Neural progenitor cell (in vitro differentiated cells): Measurements from ENCODE around the gene PSMB7. TPM values are rescaled to one million over a fixed set of nuclear protein-coding genes. Genes with fewer than 3 reads are reported as not detected.

ENCODE experiments used
- DNase-seq: peaks from one replicate; pipeline ENCODE4 v3.0.0-alpha.2; 2016; ENCODE audit warnings: low spot score
- H2AFZ ChIP-seq: fragments of 200-600 bp; sonication (generic); replicated peaks from 2 replicates; pipeline ENCODE4 v1.6.1; 2016; ENCODE audit warnings: antibody characterized with exemption
- H3F3A ChIP-seq: fragments of 200-600 bp; sonication (generic); 2 replicates; pipeline ENCODE4 v1.6.1; 2016; ENCODE audit warnings: antibody characterized with exemption, low read depth
- H3K27ac ChIP-seq: fragments of 200-600 bp; sonication (generic); 2 replicates; pipeline ENCODE4 v1.5.1; 2016; ENCODE audit warnings: mild to moderate bottlenecking
- H3K27me3 ChIP-seq: fragments of 200-600 bp; sonication (generic); 2 replicates; pipeline ENCODE4 v1.6.1; 2016; ENCODE audit warnings: mild to moderate bottlenecking, moderate library complexity
- H3K36me3 ChIP-seq: fragments of 200-600 bp; sonication (generic); 2 replicates; pipeline ENCODE4 v1.5.1; 2016
- H3K4me1 ChIP-seq: fragments of 200-600 bp; sonication (generic); 2 replicates; pipeline ENCODE4 v1.6.1; 2016; ENCODE audit warnings: mixed run types
- H3K4me2 ChIP-seq: fragments of 200-600 bp; sonication (generic); 2 replicates; pipeline ENCODE4 v1.6.1; 2016
- H3K4me3 ChIP-seq: fragments of 200-600 bp; sonication (generic); 2 replicates; pipeline ENCODE4 v1.5.1; 2016
- H3K79me2 ChIP-seq: fragments of 200-600 bp; sonication (generic); 2 replicates; pipeline ENCODE4 v1.6.1; 2016; ENCODE audit warnings: low read depth
- H3K9ac ChIP-seq: fragments of 200-600 bp; sonication (generic); 2 replicates; pipeline ENCODE4 v1.6.1; 2016
- H3K9me3 ChIP-seq: fragments of 200-600 bp; sonication (generic); 2 replicates; pipeline ENCODE4 v1.5.1; 2016; ENCODE audit warnings: low read depth
- H4K20me1 ChIP-seq: fragments of 200-600 bp; sonication (generic); 2 replicates; pipeline ENCODE4 v1.6.1; 2016; ENCODE audit warnings: low read depth
- H3K27ac Mint-ChIP-seq: 3 replicates; pipeline ENCODE4 v1.8.0; 2021; ENCODE audit warnings: mixed read lengths
- H3K27me3 Mint-ChIP-seq: 2 replicates; pipeline ENCODE4 v1.8.0; 2022; ENCODE audit warnings: low read depth, mild to moderate bottlenecking, inconsistent platforms, moderate library complexity, mixed read lengths; ENCODE audit not compliant: insufficient read depth
- H3K36me3 Mint-ChIP-seq: 3 replicates; pipeline ENCODE4 v1.8.0; 2021; ENCODE audit warnings: mixed read lengths
- H3K4me1 Mint-ChIP-seq: 3 replicates; pipeline ENCODE4 v1.8.0; 2021; ENCODE audit warnings: mixed read lengths
- H3K4me3 Mint-ChIP-seq: 3 replicates; pipeline ENCODE4 v1.8.0; 2021; ENCODE audit warnings: mild to moderate bottlenecking, moderate library complexity, mixed read lengths
- H3K9me3 Mint-ChIP-seq: 3 replicates; pipeline ENCODE4 v1.8.0; 2020; ENCODE audit warnings: mixed read lengths
- EZH2 ChIP-seq: fragments of 200-600 bp; sonication (generic); IDR thresholded peaks from 2 replicates; pipeline ENCODE4 v1.6.1; 2017; ENCODE audit warnings: antibody characterized with exemption, mild to moderate bottlenecking, moderate library complexity
- EZH2phosphoT487 ChIP-seq: fragments of 200-600 bp; sonication (generic); IDR thresholded peaks from 2 replicates; pipeline ENCODE4 v1.6.1; 2017; ENCODE audit warnings: antibody characterized with exemption
- total RNA-seq: library from RNA; depleted of rRNA; stranded (reverse); fragments of >200 nt; gene quantifications from 2 replicates; pipeline ENCODE4 v1.2.3, GENCODE V29; 2015; ENCODE audit warnings: low replicate concordance
- TF ChIP-seq, protein P1 (sequence below): fragments of 200-600 bp; sonication (generic); IDR thresholded peaks from 2 replicates; pipeline ENCODE4 v1.5.1; 2017; ENCODE audit warnings: antibody characterized with exemption, mild to moderate bottlenecking

PSMB7 gene
- total RNA-seq, 1 donor from 2014 or later = 249 TPM

DNA sequence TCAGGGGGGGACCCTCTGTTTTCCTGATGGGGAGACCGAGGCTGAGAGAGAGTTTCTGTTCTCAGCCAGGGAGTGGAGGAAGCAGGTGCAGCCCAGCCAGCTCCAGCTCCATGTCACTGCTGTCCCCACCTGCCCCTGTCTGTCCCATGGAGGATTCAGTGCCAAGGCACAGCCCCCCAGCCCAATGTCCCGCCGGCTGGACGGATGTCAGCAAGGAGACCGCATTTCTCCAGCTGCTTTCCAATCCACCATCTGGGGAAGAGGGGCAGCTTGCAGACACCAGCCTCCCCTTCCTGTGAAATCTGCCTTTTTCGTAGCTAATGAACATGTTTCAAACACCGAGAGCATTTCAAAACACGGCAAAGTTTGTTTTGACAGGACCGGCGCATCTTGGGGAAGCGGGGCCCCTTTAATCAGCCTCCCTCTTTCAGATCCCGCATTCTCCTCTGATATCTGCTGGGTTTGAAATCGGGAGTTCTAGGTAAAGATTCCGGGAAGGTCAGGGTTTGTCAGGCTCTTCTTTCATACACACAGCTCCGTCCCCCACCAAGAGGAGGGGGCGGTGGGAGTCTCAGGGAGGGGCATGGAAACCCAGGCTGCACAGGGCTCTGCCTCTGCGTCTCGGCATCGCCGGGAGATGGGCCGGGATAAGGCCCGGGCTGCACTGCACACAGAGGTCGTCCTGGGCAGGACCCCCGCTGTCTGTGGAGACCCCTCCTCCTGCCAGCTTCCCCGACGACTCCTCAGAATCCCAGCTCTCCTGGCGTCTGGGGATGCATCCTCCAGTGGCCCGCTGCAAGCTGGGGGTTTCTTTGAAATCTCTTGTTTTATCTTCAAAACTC, 82.7 kb downstream of the PSMB7 start:
- peak; percentile 25 for DNase-seq
- Histone ChIP-seq H2AFZ (no peak overlapping the region), H3K9ac (no peak overlapping the region), H3K27me3 (no peaks in the 10 kb centered on the region), H3K36me3 (no peaks in the 10 kb centered on the region), H3K9me3 (no peaks in the 10 kb centered on the region), H3K4me2 (no peak overlapping the region), H3K79me2 (no peaks in the 10 kb centered on the region), H3K4me1 (peaks cover 10% of the 10 kb centered on the region), H3K4me3 (no peak overlapping the region), H3K27ac (no peak overlapping the region), H4K20me1 (peaks cover 16% of the 10 kb centered on the region), H3F3A (peaks cover 6% of the 10 kb centered on the region)
- Mint-ChIP-seq H3K27me3 (peaks cover 2% of the 10 kb centered on the region), H3K4me1 (peaks cover 16% of the 10 kb centered on the region), H3K4me3 (no peak overlapping the region), H3K9me3 (no peaks in the 10 kb centered on the region), H3K36me3 (peaks cover 11% of the 10 kb centered on the region), H3K27ac (peak overlapping the region; percentile 85)
- TF ChIP-seq, protein P1, sequence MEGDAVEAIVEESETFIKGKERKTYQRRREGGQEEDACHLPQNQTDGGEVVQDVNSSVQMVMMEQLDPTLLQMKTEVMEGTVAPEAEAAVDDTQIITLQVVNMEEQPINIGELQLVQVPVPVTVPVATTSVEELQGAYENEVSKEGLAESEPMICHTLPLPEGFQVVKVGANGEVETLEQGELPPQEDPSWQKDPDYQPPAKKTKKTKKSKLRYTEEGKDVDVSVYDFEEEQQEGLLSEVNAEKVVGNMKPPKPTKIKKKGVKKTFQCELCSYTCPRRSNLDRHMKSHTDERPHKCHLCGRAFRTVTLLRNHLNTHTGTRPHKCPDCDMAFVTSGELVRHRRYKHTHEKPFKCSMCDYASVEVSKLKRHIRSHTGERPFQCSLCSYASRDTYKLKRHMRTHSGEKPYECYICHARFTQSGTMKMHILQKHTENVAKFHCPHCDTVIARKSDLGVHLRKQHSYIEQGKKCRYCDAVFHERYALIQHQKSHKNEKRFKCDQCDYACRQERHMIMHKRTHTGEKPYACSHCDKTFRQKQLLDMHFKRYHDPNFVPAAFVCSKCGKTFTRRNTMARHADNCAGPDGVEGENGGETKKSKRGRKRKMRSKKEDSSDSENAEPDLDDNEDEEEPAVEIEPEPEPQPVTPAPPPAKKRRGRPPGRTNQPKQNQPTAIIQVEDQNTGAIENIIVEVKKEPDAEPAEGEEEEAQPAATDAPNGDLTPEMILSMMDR = no peak
- TF ChIP-seq EZH2 (no peak), EZH2phosphoT487 (no peak)

- H3K4me3 ChIP-seq = no peak overlapping the region
- no peak overlapping the region for H3K27ac ChIP-seq
- Mint-ChIP-seq H3K27ac (no peak overlapping the region), H3K4me3 (no peak overlapping the region), H3K4me1 (peaks cover 16% of the 10 kb centered on the region), H3K27me3 (peaks cover 2% of the 10 kb centered on the region), H3K36me3 (peaks cover 5% of the 10 kb centered on the region), H3K9me3 (no peaks in the 10 kb centered on the region)
- H3K4me1 ChIP-seq = peaks cover 10% of the 10 kb centered on the region
- no peak overlapping the region for H2AFZ ChIP-seq
- H4K20me1 ChIP-seq = peaks cover 16% of the 10 kb centered on the region
- no peak overlapping the region for H3K4me2 ChIP-seq
- H3F3A ChIP-seq = peaks cover 6% of the 10 kb centered on the region
- no peaks in the 10 kb centered on the region for H3K27me3 ChIP-seq
- no peaks in the 10 kb centered on the region for H3K36me3 ChIP-seq
- H3K9ac ChIP-seq = no peak overlapping the region
- H3K9me3 ChIP-seq = no peaks in the 10 kb centered on the region
- no peaks in the 10 kb centered on the region for H3K79me2 ChIP-seq
- TF ChIP-seq EZH2 (no peak), EZH2phosphoT487 (no peak)
- TF ChIP-seq, protein P1 = no peak
- no peak for DNase-seq
Observed at GRCh38 chr9:124331580-124331979, 83.7 kb downstream of the PSMB7 start.

- Mint-ChIP-seq H3K27ac (peak overlapping the region; percentile 86), H3K36me3 (peaks cover 5% of the 10 kb centered on the region), H3K9me3 (no peaks in the 10 kb centered on the region), H3K4me1 (peaks cover 16% of the 10 kb centered on the region), H3K4me3 (no peak overlapping the region), H3K27me3 (peaks cover 2% of the 10 kb centered on the region)
- no peak overlapping the region for H3K4me3 ChIP-seq
- no peak overlapping the region for H2AFZ ChIP-seq
- no peak for DNase-seq
- H4K20me1 ChIP-seq = peaks cover 16% of the 10 kb centered on the region
- H3K9me3 ChIP-seq = no peaks in the 10 kb centered on the region
- H3K79me2 ChIP-seq = no peaks in the 10 kb centered on the region
- no peaks in the 10 kb centered on the region for H3K36me3 ChIP-seq
- TF ChIP-seq EZH2 (no peak), EZH2phosphoT487 (no peak)
- TF ChIP-seq, protein P1 = no peak
- H3K27me3 ChIP-seq = no peaks in the 10 kb centered on the region
- H3K4me2 ChIP-seq = no peak overlapping the region
- H3K4me1 ChIP-seq = peaks cover 10% of the 10 kb centered on the region
- no peak overlapping the region for H3K27ac ChIP-seq
- H3K9ac ChIP-seq = no peak overlapping the region
- peaks cover 6% of the 10 kb centered on the region for H3F3A ChIP-seq
Observed at GRCh38 chr9:124330011-124330697, 85.1 kb downstream of the PSMB7 start.
